ENCODE data around the gene APCDD1.

The APCDD1 gene

GRCh38 chr18:10521566-10521965 is 67.1 kb downstream of the APCDD1 start:
- peaks cover 22% of the 10 kb centered on the region for H3K4me1 ChIP-seq (ENCODE audit: control insufficient read depth, low read length)
- H3K4me3 ChIP-seq (ENCODE audit: low read length): no peak overlapping the region
- H3K27me3 ChIP-seq (ENCODE audit: control insufficient read depth, low read length): peaks cover 14% of the 10 kb centered on the region
- peaks cover 3% of the 10 kb centered on the region for H3K36me3 ChIP-seq (ENCODE audit: control insufficient read depth, low read length)
- H3K9me2 ChIP-seq (replicated peaks; ENCODE audit: control insufficient read depth, low read length): no peaks in the 10 kb centered on the region
- H3K9me3 ChIP-seq (ENCODE audit: control insufficient read depth, insufficient read depth, low read length): no peaks in the 10 kb centered on the region
- no peak overlapping the region for H3K4me2 ChIP-seq (ENCODE audit: low read length)
- peaks cover 2% of the 10 kb centered on the region; the same call in 1 of the 2 replicates for H4K20me1 ChIP-seq (ENCODE audit: control insufficient read depth, insufficient read depth, low read depth, low read length)
- peaks cover 7% of the 10 kb centered on the region for H3K79me2 ChIP-seq (ENCODE audit: control insufficient read depth, low read length)
- H3K27ac ChIP-seq (ENCODE audit: low read depth, low read length): no peak overlapping the region
- no peak for TF ChIP-seq EZH2phosphoT487 (IDR thresholded peaks at IDR 0.05; ENCODE audit: borderline replicate concordance, low read length)
- TF ChIP-seq, protein P1, sequence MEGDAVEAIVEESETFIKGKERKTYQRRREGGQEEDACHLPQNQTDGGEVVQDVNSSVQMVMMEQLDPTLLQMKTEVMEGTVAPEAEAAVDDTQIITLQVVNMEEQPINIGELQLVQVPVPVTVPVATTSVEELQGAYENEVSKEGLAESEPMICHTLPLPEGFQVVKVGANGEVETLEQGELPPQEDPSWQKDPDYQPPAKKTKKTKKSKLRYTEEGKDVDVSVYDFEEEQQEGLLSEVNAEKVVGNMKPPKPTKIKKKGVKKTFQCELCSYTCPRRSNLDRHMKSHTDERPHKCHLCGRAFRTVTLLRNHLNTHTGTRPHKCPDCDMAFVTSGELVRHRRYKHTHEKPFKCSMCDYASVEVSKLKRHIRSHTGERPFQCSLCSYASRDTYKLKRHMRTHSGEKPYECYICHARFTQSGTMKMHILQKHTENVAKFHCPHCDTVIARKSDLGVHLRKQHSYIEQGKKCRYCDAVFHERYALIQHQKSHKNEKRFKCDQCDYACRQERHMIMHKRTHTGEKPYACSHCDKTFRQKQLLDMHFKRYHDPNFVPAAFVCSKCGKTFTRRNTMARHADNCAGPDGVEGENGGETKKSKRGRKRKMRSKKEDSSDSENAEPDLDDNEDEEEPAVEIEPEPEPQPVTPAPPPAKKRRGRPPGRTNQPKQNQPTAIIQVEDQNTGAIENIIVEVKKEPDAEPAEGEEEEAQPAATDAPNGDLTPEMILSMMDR (IDR thresholded peaks at IDR 0.05; ENCODE audit: low read depth, low read length, poor library complexity, severe bottlenecking): no peak
- H3F3A ChIP-seq (ENCODE audit: control insufficient read depth, insufficient read depth): 0 out of 2 replicates have a peak, but pooled peaks cover under 1% of the 10 kb centered on the region

DNA sequence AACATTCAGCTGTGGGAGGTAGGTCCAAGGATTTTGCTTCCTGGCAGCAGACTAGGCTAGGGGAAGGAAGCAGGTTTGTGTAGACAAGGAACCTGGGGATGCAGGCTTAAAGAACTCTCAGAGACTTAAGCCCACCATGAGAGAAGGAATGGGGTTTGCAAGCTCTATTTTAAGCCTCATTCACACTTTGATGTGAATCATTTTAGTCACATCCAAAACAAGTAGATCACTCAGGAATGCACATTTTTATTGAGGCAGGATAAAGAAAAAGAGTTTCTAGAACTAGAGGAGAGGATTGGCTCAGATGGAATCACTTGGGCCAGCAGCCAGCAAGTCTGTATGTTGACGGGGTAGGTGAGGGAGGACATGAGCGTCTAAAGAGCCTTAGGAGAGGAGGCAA is 68.1 kb downstream of the APCDD1 start:
- Histone ChIP-seq H3K27ac (ENCODE audit: low read depth, low read length) (no peak overlapping the region), H3K4me2 (ENCODE audit: low read length) (no peak overlapping the region), H3K79me2 (ENCODE audit: control insufficient read depth, low read length) (peaks cover 17% of the 10 kb centered on the region), H3K4me3 (ENCODE audit: low read length) (no peak overlapping the region), H3K4me1 (ENCODE audit: control insufficient read depth, low read length) (peaks cover 27% of the 10 kb centered on the region), H3K9me3 (ENCODE audit: control insufficient read depth, insufficient read depth, low read length) (no peaks in the 10 kb centered on the region), H3K9me2 (replicated peaks; ENCODE audit: control insufficient read depth, low read length) (no peaks in the 10 kb centered on the region), H4K20me1 (ENCODE audit: control insufficient read depth, insufficient read depth, low read depth, low read length) (peaks cover 6% of the 10 kb centered on the region), H3K36me3 (ENCODE audit: control insufficient read depth, low read length) (peaks cover 5% of the 10 kb centered on the region), H3F3A (ENCODE audit: control insufficient read depth, insufficient read depth) (0 out of 2 replicates have a peak, but pooled peaks cover 2% of the 10 kb centered on the region), H3K27me3 (ENCODE audit: control insufficient read depth, low read length) (peaks cover 14% of the 10 kb centered on the region)
- TF ChIP-seq, protein P1 (IDR thresholded peaks at IDR 0.05; ENCODE audit: low read depth, low read length, poor library complexity, severe bottlenecking): no peak
- TF ChIP-seq EZH2phosphoT487 (IDR thresholded peaks at IDR 0.05; ENCODE audit: borderline replicate concordance, low read length): no peak

DNA sequence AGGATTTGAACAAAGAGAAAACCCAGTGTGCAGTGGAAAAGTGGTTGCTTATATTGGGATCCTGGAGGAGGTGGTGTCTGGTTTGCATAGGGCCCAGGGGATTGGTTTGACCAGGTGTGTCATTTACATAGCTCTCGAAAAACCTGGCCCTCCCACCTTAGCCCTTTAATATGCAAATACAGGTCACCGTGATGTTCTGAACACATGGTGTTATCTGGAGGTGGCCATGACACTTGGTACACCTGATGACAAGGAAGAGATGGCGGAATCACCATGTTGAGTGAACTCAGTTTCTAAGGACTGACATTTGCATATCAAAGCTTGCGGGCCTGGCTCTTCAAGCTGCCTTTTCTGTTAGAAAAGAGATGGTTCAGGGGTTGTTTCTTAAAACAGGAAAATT is 69.1 kb downstream of the APCDD1 start:
- H3K4me2 ChIP-seq (ENCODE audit: low read length): no peak overlapping the region
- no peak overlapping the region for H3K27ac ChIP-seq (ENCODE audit: low read depth, low read length)
- peaks cover 14% of the 10 kb centered on the region for H4K20me1 ChIP-seq (ENCODE audit: control insufficient read depth, insufficient read depth, low read depth, low read length)
- H3K79me2 ChIP-seq (ENCODE audit: control insufficient read depth, low read length): peaks cover 27% of the 10 kb centered on the region
- no peaks in the 10 kb centered on the region for H3K9me2 ChIP-seq (replicated peaks; ENCODE audit: control insufficient read depth, low read length)
- H3F3A ChIP-seq (ENCODE audit: control insufficient read depth, insufficient read depth): 0 out of 2 replicates have a peak, but pooled peaks cover 2% of the 10 kb centered on the region
- H3K36me3 ChIP-seq (ENCODE audit: control insufficient read depth, low read length): peaks cover 5% of the 10 kb centered on the region
- peaks cover 11% of the 10 kb centered on the region for H3K27me3 ChIP-seq (ENCODE audit: control insufficient read depth, low read length)
- H3K9me3 ChIP-seq (ENCODE audit: control insufficient read depth, insufficient read depth, low read length): no peaks in the 10 kb centered on the region
- TF ChIP-seq EZH2phosphoT487 (IDR thresholded peaks at IDR 0.05; ENCODE audit: borderline replicate concordance, low read length): no peak
- TF ChIP-seq, protein P1 (IDR thresholded peaks at IDR 0.05; ENCODE audit: low read depth, low read length, poor library complexity, severe bottlenecking): no peak
- H3K4me1 ChIP-seq (ENCODE audit: control insufficient read depth, low read length): peaks cover 36% of the 10 kb centered on the region
- no peak overlapping the region for H3K4me3 ChIP-seq (ENCODE audit: low read length)
